Kidney capillary endothelial cell (primary cell): ENCODE results near the gene FAM186B.
"Not testable (repeated sequence)": the region's sequence is repeated elsewhere in the genome, so short reads cannot be mapped to it uniquely, and the experiment has no call there.

ENCODE experiments used
- DNase-seq: peaks from one replicate; pipeline ENCODE4 v3.0.0-alpha.2; 2018; ENCODE audit warnings: low spot score

Gene FAM186B

GRCh38 chr12:49635656-49636055, 30.2 kb upstream of the FAM186B start:
- no peak for DNase-seq

DNA sequence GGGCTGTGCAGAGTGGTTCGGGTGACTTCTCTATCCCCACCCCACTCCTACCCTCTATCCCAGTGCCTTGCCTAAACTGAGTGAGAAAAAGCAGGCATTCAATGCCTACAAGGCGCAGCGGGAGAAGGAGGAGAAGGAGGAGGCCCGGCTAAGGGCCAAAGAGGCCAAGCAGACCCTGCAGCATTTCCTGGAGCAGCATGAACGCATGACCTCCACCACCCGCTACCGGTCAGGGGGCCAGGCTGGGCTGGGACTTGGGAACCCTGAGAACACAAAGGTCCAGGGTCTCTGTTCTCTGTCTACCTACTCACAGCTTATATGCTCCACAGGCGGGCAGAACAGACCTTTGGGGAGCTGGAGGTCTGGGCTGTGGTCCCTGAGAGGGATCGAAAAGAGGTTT, 29.6 kb upstream of the FAM186B start:
- DNase-seq = no peak

DNA sequence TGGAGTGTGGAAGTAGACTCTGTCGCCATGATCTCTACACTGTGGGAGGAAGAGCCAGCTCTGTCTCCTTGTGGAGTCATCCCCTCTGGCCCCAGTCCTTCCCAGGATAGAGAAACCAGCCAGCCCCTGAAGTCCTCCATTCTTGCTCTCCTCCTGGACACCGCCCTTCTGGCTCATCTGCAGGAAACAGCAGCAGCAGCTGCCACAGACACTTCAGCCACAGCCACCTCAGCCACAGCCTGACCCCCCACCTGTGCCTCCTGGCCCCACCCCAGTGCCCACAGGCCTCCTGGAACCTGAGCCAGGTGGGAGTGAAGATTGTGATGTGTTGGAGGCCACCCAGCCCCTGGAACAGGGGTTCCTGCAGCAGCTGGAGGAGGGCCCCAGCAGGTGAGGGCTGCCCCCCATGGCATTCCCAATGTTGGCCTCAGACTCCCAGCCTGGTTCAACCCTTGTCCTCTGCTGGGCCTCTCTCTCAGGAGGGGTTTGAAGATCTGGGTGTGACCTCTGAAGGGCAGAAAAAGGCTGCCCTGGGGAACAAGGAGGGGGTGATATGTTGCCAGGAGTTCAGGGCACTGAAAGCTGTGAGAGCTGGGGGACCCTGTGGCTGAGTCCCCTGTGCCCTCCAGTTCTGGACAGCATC, 28.4 kb upstream of the FAM186B start:
- no peak for DNase-seq

- DNase-seq = no peak
Observed at GRCh38 chr12:49632986-49633702, 27.7 kb upstream of the FAM186B start.

- DNase-seq = no peak
Observed at GRCh38 chr12:49632401-49632800, 27.0 kb upstream of the FAM186B start.

DNA sequence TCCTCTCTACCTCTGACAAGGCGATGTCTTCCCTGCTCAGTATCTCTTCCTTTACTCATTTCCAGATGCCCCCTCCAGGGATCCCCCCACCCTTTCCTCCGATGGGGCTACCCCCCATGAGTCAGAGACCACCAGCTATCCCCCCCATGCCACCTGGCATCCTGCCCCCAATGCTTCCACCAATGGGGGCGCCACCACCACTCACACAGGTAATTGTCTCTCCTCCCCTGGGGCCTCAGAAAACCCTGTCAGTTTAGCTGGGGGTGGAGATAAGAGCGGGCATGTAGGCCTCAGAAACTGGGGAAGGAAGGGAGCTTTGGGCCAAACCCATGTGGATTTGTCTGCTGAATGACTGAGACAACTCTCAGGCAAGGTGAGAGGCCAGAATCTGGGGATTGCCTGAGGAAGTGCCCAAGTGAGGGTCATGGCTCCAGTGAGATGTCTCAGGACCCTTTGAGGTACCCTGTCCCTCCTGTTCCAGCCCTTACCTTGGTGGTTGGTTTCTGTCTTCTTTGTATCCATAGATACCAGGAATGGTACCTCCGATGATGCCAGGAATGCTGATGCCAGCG, 26.0 kb upstream of the FAM186B start:
- no peak for DNase-seq

- DNase-seq = no peak
Observed at GRCh38 chr12:49627752-49628360, 22.4 kb upstream of the FAM186B start.

DNA sequence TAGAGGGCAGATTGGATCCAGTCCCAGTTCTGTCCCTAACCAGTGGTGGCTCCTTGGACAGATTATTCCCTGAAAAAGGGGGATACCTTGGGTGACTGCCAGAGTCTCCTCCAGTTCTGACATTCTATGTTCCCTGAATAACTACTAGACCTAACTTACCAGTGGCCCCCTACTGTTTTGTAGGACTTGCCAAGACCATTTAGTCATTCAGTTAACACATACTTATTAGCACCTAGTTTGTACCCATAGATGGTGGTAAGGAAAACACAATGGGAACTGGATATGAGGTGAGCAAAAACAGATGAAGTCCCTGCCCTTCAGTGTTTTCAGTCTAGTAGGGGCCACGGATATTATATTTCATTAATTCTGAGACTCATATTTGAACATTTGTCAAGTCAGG, 21.4 kb upstream of the FAM186B start:
- no peak for DNase-seq

GRCh38 chr12:49626169-49626835, 20.9 kb upstream of the FAM186B start:
- DNase-seq = no peak

DNA sequence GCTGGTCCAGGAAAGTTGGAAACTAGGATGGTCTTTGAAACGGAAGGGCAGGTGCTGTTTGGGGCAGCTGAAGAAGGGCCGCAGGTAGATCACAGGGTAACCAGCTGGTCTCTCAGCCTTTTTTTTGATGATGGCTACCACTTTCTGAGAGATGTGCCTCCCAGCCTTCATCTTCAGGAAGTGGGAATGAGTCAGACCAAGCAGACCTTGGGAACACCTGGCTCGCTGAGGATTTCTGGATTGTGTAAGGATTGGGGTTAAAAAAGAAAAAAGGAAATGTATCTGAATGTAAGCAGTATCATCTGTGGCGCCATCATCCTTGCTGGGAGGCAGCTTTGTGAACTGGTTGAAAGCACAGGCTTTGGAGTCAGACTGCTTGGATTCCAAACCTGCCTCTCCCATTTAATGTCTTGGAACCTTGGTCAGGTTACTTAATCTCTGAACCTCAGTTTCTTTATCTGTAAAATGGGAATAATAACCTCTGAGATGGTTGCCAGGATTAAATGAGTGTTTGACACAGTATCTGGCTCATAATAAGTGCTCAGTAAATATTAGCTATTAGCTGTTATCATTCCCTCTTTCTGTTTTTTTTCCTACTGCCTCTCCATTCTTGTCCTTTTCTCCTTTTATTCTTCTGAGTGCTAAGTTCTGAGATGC, 19.6 kb upstream of the FAM186B start:
- DNase-seq = no peak

GRCh38 chr12:49623142-49623904, 17.9 kb upstream of the FAM186B start, which contains the start of gene PRPF40B:
Gene PRPF40B (plus strand): TSS chr12:49623561. CDS start chr12:49623591, 30 bp downstream.
- DNase-seq = peak; percentile 79

DNA sequence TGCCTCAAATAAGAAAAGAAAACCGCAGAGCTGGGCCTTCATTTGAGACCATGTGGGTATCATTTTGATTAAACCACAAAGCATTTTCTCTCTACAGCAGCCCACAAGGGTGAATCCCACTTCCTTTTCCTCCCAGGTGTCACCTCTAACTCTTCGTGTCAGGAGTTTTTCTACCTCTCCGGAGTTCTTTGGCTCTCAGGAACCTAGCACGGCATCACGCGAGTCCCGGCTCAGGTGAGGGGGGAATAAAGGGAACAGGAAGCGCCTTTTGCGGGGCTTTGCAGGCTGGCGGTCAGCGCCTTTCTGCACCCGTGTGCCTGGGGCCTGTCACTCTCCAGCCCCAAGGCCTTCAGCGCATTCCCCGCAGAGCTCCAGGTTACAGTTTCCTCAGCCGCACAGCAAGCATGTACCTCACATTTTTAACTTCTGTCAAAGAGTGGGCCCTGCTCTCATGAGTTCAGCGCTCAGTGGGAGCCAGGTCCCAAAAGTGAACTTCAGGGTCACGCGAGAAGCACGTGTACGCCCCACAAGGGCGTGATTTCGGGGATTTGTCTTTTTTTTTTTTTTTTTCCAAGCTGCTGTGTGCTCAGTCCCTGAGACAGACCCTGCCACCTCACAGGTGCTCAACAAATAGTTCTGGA, 17.2 kb upstream of the FAM186B start:
- DNase-seq = no peak

- DNase-seq = no peak
Observed at GRCh38 chr12:49621651-49622500, 16.4 kb upstream of the FAM186B start.

- DNase-seq = no peak
Observed at GRCh38 chr12:49619286-49619685, 13.8 kb upstream of the FAM186B start.

DNA sequence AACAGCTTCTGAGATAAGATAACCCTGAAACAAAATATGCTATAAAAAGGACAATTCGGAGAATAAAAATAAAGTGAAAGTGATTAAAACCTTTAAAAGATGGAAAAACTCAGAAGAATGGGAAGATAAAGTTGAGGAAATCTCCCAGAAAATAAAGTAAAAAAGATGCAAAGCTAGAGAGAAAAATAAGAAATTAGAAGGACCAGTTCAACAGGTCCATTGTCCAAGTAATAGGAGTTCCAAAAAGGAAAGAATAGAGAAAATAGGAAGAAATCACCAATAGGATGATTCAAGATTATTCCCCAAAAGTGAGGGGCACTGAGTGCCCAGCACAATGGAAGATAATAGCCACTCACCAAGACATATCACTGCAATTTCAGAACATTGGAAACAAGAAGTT, 13.1 kb upstream of the FAM186B start:
- DNase-seq = no peak

DNA sequence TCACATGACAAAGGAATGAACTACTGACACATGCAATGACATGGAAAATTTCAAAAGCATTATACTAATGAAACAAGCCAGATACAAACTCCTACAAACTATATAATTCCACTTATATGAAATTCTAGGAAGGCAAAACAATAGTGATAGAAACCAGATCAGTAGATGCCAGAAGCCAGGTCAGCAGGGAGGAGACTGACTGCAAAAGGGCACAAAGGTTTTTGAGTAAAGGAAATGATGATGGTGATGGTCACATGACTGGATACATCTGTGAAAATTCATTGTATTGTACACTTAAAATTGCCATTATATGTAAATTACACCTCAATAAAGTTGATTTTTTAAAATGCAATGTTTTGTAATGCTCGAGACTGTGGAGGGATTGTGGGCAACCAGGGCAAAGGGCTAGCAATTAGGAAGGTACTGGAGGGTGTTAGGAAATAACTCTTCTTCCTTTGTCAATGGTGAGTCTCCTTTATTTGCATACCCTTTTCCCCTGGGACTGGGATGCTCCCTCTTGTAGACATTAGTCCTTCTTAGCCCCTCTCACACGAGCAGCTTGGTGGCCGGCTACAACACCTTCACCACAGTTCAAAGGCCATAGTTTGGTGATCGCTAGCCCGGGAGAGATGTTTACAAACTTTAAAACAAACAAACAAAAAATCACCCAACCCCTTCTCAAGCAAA, 11.2 kb upstream of the FAM186B start:
- DNase-seq = no peak

GRCh38 chr12:49615725-49616124, 10.3 kb upstream of the FAM186B start:
- DNase-seq = no peak

DNA sequence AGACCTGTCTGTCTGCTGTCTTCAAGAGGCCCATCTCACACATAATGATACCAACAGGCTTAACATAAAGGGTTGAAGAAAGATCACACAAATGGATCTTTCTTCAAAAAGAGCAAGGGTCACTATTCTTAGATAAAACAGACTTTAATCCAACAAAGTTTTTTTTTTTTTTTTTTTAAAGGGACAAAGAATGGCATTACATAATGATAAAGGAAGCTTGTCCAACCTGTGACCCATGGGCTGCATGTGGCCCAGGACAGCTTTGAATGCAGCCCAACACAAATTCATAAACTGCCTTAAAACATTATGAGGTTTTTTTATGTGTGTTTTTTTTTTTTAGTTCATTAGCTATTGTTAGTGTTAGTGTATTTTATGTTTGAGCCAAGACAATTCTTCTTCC, 6.8 kb upstream of the FAM186B start:
- no peak for DNase-seq

GRCh38 chr12:49610785-49611184, 5.3 kb upstream of the FAM186B start:
- DNase-seq = not testable (repeated sequence)
